H1 (cell line): ENCODE data around the gene AMMECR1L. TPM values are rescaled to one million over a fixed set of nuclear protein-coding genes. Genes with fewer than 3 reads are reported as not detected.
"Not testable (repeated sequence)": the region's sequence is repeated elsewhere in the genome, so short reads cannot be mapped to it uniquely, and the experiment has no call there.

Experiments
- CTCF ChIA-PET: fragments of 300-600 bp; sonication (Branson Sonifier 250); formaldehyde crosslinking; loops from one replicate; lab custom pipeline; 2021; ENCODE audit not compliant: partially characterized antibody; lab: Charles Lee
- POLR2A ChIA-PET: fragments of 300-600 bp; sonication (Branson Sonifier 250); formaldehyde crosslinking; loops from one replicate; lab custom pipeline; 2021; ENCODE audit warnings: inconsistent platforms; ENCODE audit not compliant: partially characterized antibody; lab: Charles Lee
- DNase-seq, 2 experiments: peaks; one replicate each; pipeline versions ENCODE4 v3.0.0 to v3.0.0-alpha.2; 2010 to 2022; ENCODE audit warnings: low spot score in 2 of 2, low read depth in 1 of 2, mixed read lengths in 1 of 2
- FAIRE-seq: peaks from 2 replicates; lab custom pipeline; 2011; peaks lifted over from hg19 to GRCh38; lab: Jason Lieb, UNC
- H2AFZ ChIP-seq: 2 replicates; pipeline ENCODE4 v1.8.1; 2012; ENCODE audit warnings: low read length, inconsistent platforms
- H2AK5ac ChIP-seq: 2 replicates; pipeline ENCODE4 v1.6.1; 2013; ENCODE audit warnings: low read depth, low read length
- H2BK120ac ChIP-seq: replicated peaks from 2 replicates; pipeline ENCODE3; 2013; ENCODE audit warnings: low read depth, low read length, inconsistent platforms
- H2BK12ac ChIP-seq: 2 replicates; pipeline ENCODE4 v1.6.1; 2013; ENCODE audit warnings: low read depth, low read length
- H2BK15ac ChIP-seq: 2 replicates; pipeline ENCODE4 v1.6.1; 2013; ENCODE audit warnings: low read length
- H2BK20ac ChIP-seq: 2 replicates; pipeline ENCODE4 v1.6.1; 2013; ENCODE audit warnings: low read length
- H2BK5ac ChIP-seq: 2 replicates; pipeline ENCODE4 v1.6.1; 2013; ENCODE audit warnings: low read depth, low read length
- H3K14ac ChIP-seq: 2 replicates; pipeline ENCODE4 v1.6.1; 2013; ENCODE audit warnings: inconsistent platforms; ENCODE audit not compliant: insufficient read length
- H3K18ac ChIP-seq: 2 replicates; pipeline ENCODE4 v1.6.1; 2013; ENCODE audit warnings: low read length; ENCODE audit errors: extremely low read depth
- H3K23ac ChIP-seq: 2 replicates; pipeline ENCODE4 v1.6.1; 2013; ENCODE audit warnings: inconsistent platforms; ENCODE audit not compliant: insufficient read length
- H3K23me2 ChIP-seq: 2 replicates; pipeline ENCODE4 v1.6.1; 2013; ENCODE audit warnings: low read depth, low read length
- H3K27ac ChIP-seq: 2 replicates; pipeline ENCODE4 v1.6.1; 2011; ENCODE audit warnings: low read depth, low read length, inconsistent platforms
- H3K27me3 ChIP-seq, 4 experiments: replicated peaks in 1 of 4; 1 replicate in 1 of 4; 2 replicates in 3 of 4; pipeline versions ENCODE4 v1.6.1 to v1.8.1; 2011 to 2013; ENCODE audit warnings: low read length in 3 of 4, mild to moderate bottlenecking in 3 of 4, inconsistent platforms in 2 of 4, mixed read lengths in 2 of 4, moderate library complexity in 1 of 4; ENCODE audit not compliant: control insufficient read depth in 3 of 4, insufficient read depth in 3 of 4; ENCODE audit errors: extremely low read depth in 1 of 4
- H3K36me3 ChIP-seq, 4 experiments: 2 replicates each; pipeline versions ENCODE4 v1.6.1 to v1.8.1; 2011 to 2013; ENCODE audit warnings: mild to moderate bottlenecking in 4 of 4, low read length in 3 of 4, moderate library complexity in 2 of 4, control low read depth in 1 of 4, inconsistent platforms in 1 of 4; ENCODE audit not compliant: insufficient read depth in 4 of 4, control insufficient read depth in 2 of 4
- H3K4ac ChIP-seq: replicated peaks from 2 replicates; pipeline ENCODE3; 2013; ENCODE audit warnings: low read length, low read depth, mixed read lengths, inconsistent platforms; ENCODE audit not compliant: insufficient read length
- H3K4me1 ChIP-seq, 4 experiments: replicated peaks in 1 of 4; 1 replicate in 1 of 4; 2 replicates in 3 of 4; pipeline versions ENCODE4 v1.6.1 to v1.8.1; 2011 to 2013; ENCODE audit warnings: low read length in 3 of 4, inconsistent platforms in 2 of 4, mixed read lengths in 1 of 4; ENCODE audit not compliant: insufficient read depth in 4 of 4, control insufficient read depth in 3 of 4
- H3K4me2 ChIP-seq, 2 experiments: 2 replicates each; pipeline versions ENCODE4 v1.6.1 to v1.8.1; 2011 to 2013; ENCODE audit warnings: low read depth in 2 of 2, low read length in 2 of 2, control low read depth in 1 of 2, inconsistent platforms in 1 of 2, mild to moderate bottlenecking in 1 of 2; ENCODE audit not compliant: insufficient read depth in 1 of 2
- H3K4me3 ChIP-seq, 4 experiments: fragments of 200-600, 300-600 bp in 1 of 4; sonication (generic), shearing (Covaris generic), sonication (Bioruptor Twin) in 1 of 4; 2 replicates each; pipeline versions ENCODE4 v1.5.1 to v1.8.1; 2011 to 2016; ENCODE audit warnings: low read length in 4 of 4, low read depth in 3 of 4, control low read depth in 2 of 4, inconsistent platforms in 2 of 4, mild to moderate bottlenecking in 2 of 4, mixed read lengths in 1 of 4, moderate library complexity in 1 of 4; ENCODE audit not compliant: insufficient read depth in 2 of 4; ENCODE audit errors: extremely low read depth in 1 of 4
- H3K56ac ChIP-seq: replicated peaks from 2 replicates; pipeline ENCODE3; 2013; ENCODE audit warnings: low read depth, mild to moderate bottlenecking, mixed read lengths, low read length, inconsistent platforms; ENCODE audit not compliant: insufficient read length
- H3K79me1 ChIP-seq: 2 replicates; pipeline ENCODE4 v1.6.1; 2013; ENCODE audit warnings: low read depth, low read length, control low read depth
- H3K79me2 ChIP-seq, 2 experiments: 2 replicates each; pipeline versions ENCODE4 v1.6.1 to v1.8.1; 2012 to 2013; ENCODE audit warnings: low read length in 2 of 2, mild to moderate bottlenecking in 2 of 2, inconsistent platforms in 1 of 2; ENCODE audit not compliant: insufficient read depth in 2 of 2, control insufficient read depth in 1 of 2
- H3K9ac ChIP-seq, 4 experiments: replicated peaks in 1 of 4; 1 replicate in 1 of 4; 2 replicates in 3 of 4; pipeline versions ENCODE4 v1.6.1 to v1.8.1; 2011 to 2013; ENCODE audit warnings: low read depth in 3 of 4, low read length in 3 of 4, control low read depth in 2 of 4, mild to moderate bottlenecking in 2 of 4, moderate library complexity in 2 of 4, inconsistent platforms in 1 of 4; ENCODE audit errors: extremely low read depth in 1 of 4
- H3K9me3 ChIP-seq, 2 experiments: 2 replicates each; pipeline versions ENCODE4 v1.6.1 to v1.8.1; 2012 to 2013; ENCODE audit warnings: mild to moderate bottlenecking in 2 of 2, moderate library complexity in 2 of 2, control low read depth in 1 of 2, inconsistent platforms in 1 of 2, low read depth in 1 of 2, low read length in 1 of 2, mixed read lengths in 1 of 2; ENCODE audit not compliant: insufficient read depth in 2 of 2
- H4K20me1 ChIP-seq, 2 experiments: replicated peaks in 1 of 2; 2 replicates each; pipeline versions ENCODE3 to v1.8.1; 2011 to 2013; ENCODE audit warnings: inconsistent platforms in 2 of 2, low read length in 2 of 2, mild to moderate bottlenecking in 1 of 2; ENCODE audit not compliant: insufficient read depth in 2 of 2, control insufficient read depth in 1 of 2
- H4K5ac ChIP-seq: 2 replicates; pipeline ENCODE4 v1.6.1; 2013; ENCODE audit warnings: low read length, low read depth, mixed read lengths, inconsistent platforms; ENCODE audit not compliant: insufficient read length
- H4K8ac ChIP-seq: 2 replicates; pipeline ENCODE4 v1.8.0; 2013; ENCODE audit warnings: mild to moderate bottlenecking, moderate library complexity, low read length, inconsistent platforms; ENCODE audit not compliant: insufficient read depth; ENCODE audit errors: extremely low read depth
- H4K91ac ChIP-seq: replicated peaks from 2 replicates; pipeline ENCODE3; 2013; ENCODE audit warnings: low read length, mixed read lengths, inconsistent platforms; ENCODE audit not compliant: insufficient read length
- CTCF ChIP-seq, 3 experiments: IDR thresholded peaks; 1 replicate in 2 of 3; 2 replicates in 1 of 3; pipeline versions ENCODE4 v1.5.1 to v1.6.1; 2011; ENCODE audit warnings: low read length in 3 of 3, mild to moderate bottlenecking in 3 of 3, inconsistent platforms in 2 of 3, low read depth in 1 of 3, moderate library complexity in 1 of 3; ENCODE audit not compliant: insufficient read depth in 1 of 3; ENCODE audit errors: control extremely low read depth in 1 of 3
- PHF8 ChIP-seq: fragments of 200-600 bp; sonication (generic); conservative IDR thresholded peaks from 2 replicates; pipeline ENCODE4 v1.7.1; 2012; ENCODE audit warnings: low read depth, mild to moderate bottlenecking, inconsistent platforms, low read length, moderate library complexity
- RAD21 ChIP-seq, 2 experiments: IDR thresholded peaks in 1 of 2; conservative IDR thresholded peaks in 1 of 2; 2 replicates each; pipeline ENCODE4 v1.6.1; 2011; ENCODE audit warnings: low read depth in 2 of 2, low read length in 2 of 2, improper control_type of control experiment in 1 of 2, inconsistent platforms in 1 of 2, mild to moderate bottlenecking in 1 of 2, moderate library complexity in 1 of 2
- TAF1 ChIP-seq: IDR thresholded peaks from 2 replicates; pipeline ENCODE4 v1.6.1; 2011; ENCODE audit warnings: mild to moderate bottlenecking, low read depth, low read length
- WGBS, 2 experiments: shearing (Covaris generic) in 1 of 2; methylation state at CpG; one replicate each; pipeline versions ENCODE4 v1.1.6 to v1.1.7; 2013 to 2015; ENCODE audit warnings: low lambda C conversion rate in 2 of 2, mixed read lengths in 2 of 2, inconsistent platforms in 1 of 2, low coverage in 1 of 2, missing lambda C conversion rate in 1 of 2; ENCODE audit not compliant: insufficient replicate concordance in 2 of 2, insufficient coverage in 1 of 2, insufficient read length in 1 of 2; ENCODE audit errors: extremely low coverage in 1 of 2, missing lambda C conversion rate in 1 of 2; 5-methylcytosine and 5-hydroxymethylcytosine counted together
- polyA plus RNA-seq, 7 experiments: library from polyadenylated mRNA; depleted of rRNA in 3 of 7; stranded (reverse) in 5 of 7; unstranded in 2 of 7; fragments of >200 nt in 5 of 7; fragments of 200-250 nt in 2 of 7; gene quantifications; 1 replicate in 5 of 7; 2 replicates in 1 of 7; 4 replicates in 1 of 7; pipeline versions ENCODE4 v1.2.1 to v1.2.3, GENCODE V29; 2011 to 2013; ENCODE audit warnings: missing spikeins in 2 of 7, mixed read lengths in 2 of 7
- total RNA-seq: library from RNA; stranded (reverse); fragmentation: NEBNext Ultra II Directional; extraction: Animal tissue kit (Norgen Biotek cat#: 25700); gene quantifications from 2 replicates; pipeline ENCODE4 v1.2.1, GENCODE V29; 2021

Gene AMMECR1L
- total and polyA plus RNA-seq, 2 of the 8 experiments (the other 6 are each of a cell fraction or from before 2014, with no cell fraction given) = 10.1 to 18.8 TPM

GRCh38 chr2:127884861-127885740 is 655 bp downstream of the AMMECR1L start:
- H3K79me1 ChIP-seq, POLR2A ChIA-PET, H4K8ac ChIP-seq, H3K9me3 ChIP-seq, H3K18ac ChIP-seq, H3K27me3 ChIP-seq, H2BK15ac ChIP-seq, FAIRE-seq, H4K5ac ChIP-seq, H2AK5ac ChIP-seq, H3K14ac ChIP-seq, H4K91ac ChIP-seq, H2BK12ac ChIP-seq: not testable (repeated sequence)
- Histone ChIP-seq H3K36me3 (peaks cover 0 to 27% (median 4%) of the 10 kb centered on the region in 4 experiments; a peak in 5 of 8 replicates), H3K9ac (peak overlapping the region; percentile 34 to 76 (median 43); a peak in 6 of 7 replicates), H3K4me3 (peak overlapping the region; percentile 53 to 66 (median 62))
- TF ChIP-seq CTCF (IDR thresholded peaks at IDR 0.05; ENCODE audit: control extremely low read depth in 1 of 3, insufficient read depth in 1 of 3, low read depth in 1 of 3, low read length in 3 of 3) (peak in 1 of 3 experiments; percentile 5; a peak in 1 of 4 replicates), RAD21 (IDR thresholded peaks at IDR 0.05 in 1 of 2, conservative IDR thresholded peaks at IDR 0.05 in 1 of 2; ENCODE audit: low read depth in 2 of 2, low read length in 2 of 2) (0 out of 4 replicates have a peak, but pooled peaks of 1 of the 2 experiments have one; percentile 13), TAF1 (0 out of 2 replicates have a peak, but pooled peaks have one; percentile 41), PHF8 (0 out of 2 replicates have a peak, but pooled peaks have one; percentile 42)
- TF ChIP-seq, all 59 proteins: peak for 4; not testable (repeated sequence) for 55
- H3K23me2 ChIP-seq, H3K4ac ChIP-seq, H2AFZ ChIP-seq, H2BK20ac ChIP-seq, H3K23ac ChIP-seq, H3K56ac ChIP-seq, H2BK120ac ChIP-seq, H3K27ac ChIP-seq, H3K4me1 ChIP-seq, H2BK5ac ChIP-seq, H4K20me1 ChIP-seq: not testable (repeated sequence)
- WGBS, 2 experiments = 1% methylated on average over 16 of the region's 61 CpGs; no CpG with 5 or more reads in 1 of the 2 experiments
- peaks cover 14 to 53% of the 10 kb centered on the region in 2 experiments; a peak in 3 of 4 replicates for H3K79me2 ChIP-seq
- H3K4me2 ChIP-seq = peak overlapping the region; percentile 63 to 79
- DNase-seq = peak in 1 of 2 experiments; percentile 54
- CTCF ChIA-PET = interaction anchor here (1.1 to 1.4 kb wide), 4 partner anchors 21 to 128 kb away, joined by 3 read pairs; no protein-coding TSS in a partner anchor
